HG02938 (cell line): ENCODE data around the gene P2RY8.

Source experiments
- ATAC-seq: cut with Tn5 transposase; IDR thresholded peaks from one replicate; pipeline ENCODE4 v1.9.1; 2021; ENCODE audit warnings: mild to moderate bottlenecking, moderate library complexity; ENCODE audit not compliant: unreplicated experiment

Gene P2RY8

DNA sequence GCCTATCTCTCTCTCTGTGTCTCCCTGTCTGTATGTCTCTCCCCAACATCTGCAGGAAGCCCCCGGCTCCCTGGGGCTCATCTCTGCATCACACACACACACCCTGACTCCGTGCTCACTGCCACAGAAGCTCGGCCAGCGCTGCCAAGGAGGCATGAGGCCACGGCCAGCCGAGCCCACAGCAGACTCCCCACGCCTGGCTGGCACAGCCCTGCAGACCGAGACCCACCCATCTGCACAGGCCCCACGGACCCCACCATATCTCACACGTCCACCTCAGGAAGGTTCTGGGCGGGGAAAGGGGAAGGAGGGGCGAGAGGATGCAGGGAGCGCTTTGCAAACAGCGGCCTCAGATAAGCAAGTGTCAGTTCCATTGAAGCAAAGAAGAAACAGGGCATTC lies 116.6 kb downstream of the P2RY8 start:
- no peak for ATAC-seq

GRCh38 chrX:1419545-1420355 lies 117.2 kb downstream of the P2RY8 start:
- no peak for ATAC-seq

GRCh38 chrX:1418901-1419544 lies 118.0 kb downstream of the P2RY8 start:
- no peak for ATAC-seq

- no peak for ATAC-seq
These were observed 118.8 kb downstream of the P2RY8 start for GRCh38 chrX:1417921-1418771.

DNA sequence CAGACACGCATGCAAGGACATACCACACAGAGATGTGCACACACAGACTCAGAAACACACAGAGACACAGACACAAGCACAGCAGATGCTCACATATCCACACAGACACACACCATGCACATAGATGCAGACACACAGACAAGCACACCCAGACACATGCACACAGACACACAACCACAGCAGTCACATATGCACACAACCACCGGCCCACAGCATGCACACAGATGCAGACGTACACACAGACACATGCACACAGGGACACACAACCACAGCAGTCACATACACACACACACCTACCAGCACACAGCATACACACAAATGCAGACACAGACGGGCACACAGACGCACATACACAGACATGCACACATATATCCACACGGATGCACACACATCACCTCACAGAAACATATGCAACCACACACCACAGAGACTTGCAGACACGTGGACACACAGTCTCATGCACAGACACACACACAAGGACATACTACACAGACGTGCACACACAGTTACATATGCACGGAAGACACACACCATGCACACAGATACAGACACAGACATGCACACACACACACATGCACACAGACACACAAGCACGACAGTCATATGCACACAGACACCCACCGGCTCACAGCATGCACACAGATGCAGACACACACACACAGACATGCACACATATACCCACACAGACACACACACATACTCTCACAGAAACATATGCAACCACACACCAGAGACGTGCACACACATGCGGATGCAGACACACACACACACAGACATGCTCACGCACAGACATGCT lies 119.8 kb downstream of the P2RY8 start:
- no peak for ATAC-seq

GRCh38 chrX:1416327-1416784 lies 120.6 kb downstream of the P2RY8 start:
- no peak for ATAC-seq
